GM12872 (cell line): ENCODE measurements around the gene XIRP1.

Source experiments
- TF ChIP-seq, protein P1 (sequence below): IDR thresholded peaks from 3 replicates; pipeline ENCODE4 v1.5.1; 2011; ENCODE audit warnings: low read depth, mild to moderate bottlenecking, low read length, moderate library complexity; ENCODE audit not compliant: insufficient read depth

The XIRP1 gene

DNA sequence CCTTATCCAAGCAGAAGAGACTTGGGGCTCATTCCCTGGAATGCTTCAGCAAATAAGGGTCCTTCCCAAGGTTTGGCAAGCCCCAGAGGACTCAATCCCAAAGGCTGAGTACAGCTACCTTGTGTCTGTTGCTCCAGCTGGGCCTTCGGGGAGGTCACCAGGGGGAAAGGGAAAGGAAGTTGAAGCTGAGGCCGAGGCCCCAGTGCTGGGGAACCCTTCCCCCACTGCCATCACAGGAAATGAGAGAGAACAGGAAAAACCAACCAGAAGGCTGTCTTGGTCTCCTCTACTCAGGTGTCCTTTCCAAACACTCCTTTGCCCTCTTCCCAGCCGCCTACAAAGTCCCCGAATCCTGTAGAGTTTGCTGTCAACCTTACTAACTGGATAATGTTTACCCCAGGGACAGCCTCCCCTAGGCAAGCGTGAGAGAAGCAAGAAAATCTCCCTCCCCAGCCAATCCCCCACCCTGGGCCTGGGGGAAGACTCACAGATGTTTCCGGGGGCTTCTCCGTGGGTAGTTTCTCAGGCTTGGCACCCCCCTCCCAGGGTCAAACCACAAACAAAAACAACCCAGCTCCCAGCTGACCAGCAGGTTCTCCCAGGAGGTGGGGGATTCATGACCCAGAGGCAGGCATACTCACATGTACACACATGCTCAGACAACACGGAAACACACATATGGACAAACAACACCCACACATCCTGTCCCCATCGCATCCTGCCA, 44.5 kb downstream of the XIRP1 start:
- TF ChIP-seq, protein P1, sequence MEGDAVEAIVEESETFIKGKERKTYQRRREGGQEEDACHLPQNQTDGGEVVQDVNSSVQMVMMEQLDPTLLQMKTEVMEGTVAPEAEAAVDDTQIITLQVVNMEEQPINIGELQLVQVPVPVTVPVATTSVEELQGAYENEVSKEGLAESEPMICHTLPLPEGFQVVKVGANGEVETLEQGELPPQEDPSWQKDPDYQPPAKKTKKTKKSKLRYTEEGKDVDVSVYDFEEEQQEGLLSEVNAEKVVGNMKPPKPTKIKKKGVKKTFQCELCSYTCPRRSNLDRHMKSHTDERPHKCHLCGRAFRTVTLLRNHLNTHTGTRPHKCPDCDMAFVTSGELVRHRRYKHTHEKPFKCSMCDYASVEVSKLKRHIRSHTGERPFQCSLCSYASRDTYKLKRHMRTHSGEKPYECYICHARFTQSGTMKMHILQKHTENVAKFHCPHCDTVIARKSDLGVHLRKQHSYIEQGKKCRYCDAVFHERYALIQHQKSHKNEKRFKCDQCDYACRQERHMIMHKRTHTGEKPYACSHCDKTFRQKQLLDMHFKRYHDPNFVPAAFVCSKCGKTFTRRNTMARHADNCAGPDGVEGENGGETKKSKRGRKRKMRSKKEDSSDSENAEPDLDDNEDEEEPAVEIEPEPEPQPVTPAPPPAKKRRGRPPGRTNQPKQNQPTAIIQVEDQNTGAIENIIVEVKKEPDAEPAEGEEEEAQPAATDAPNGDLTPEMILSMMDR: no peak

GRCh38 chr3:39146611-39147591, 45.5 kb downstream of the XIRP1 start:
- TF ChIP-seq, protein P1: no peak

- TF ChIP-seq, protein P1: 0 out of 3 replicates have a peak, but pooled peaks have one; percentile 8
These were observed 46.3 kb downstream of the XIRP1 start for GRCh38 chr3:39146083-39146501.

DNA sequence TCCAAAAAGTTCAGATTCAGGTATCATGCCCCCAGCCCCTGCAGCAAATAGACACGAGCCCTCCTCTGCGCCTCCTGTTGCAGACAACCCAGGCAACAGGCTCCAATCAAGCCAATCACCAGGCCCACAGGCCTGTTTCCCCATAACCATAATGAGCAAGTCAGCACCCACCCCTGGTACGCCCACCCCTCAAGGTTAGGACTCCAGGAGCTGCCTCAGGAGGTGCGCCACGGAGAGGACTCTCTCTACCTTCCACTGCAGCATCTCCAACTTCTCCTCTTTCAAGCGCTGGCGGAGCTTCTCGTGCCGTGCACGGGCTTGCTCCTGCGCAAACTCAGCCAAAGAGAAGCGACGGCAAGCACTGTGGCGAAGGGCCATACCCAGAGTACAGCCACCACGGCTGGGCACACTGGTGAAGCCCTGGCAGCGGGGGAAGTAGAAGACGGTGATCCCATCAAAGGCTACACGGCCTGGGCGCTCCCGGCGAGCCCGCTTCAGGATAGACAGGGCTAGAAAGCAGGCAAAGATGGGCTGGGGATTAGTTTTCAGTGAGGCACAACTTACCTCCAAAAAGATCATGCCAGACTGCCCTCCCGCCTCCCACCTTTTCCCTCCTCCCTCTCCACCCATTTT, 47.5 kb downstream of the XIRP1 start:
- TF ChIP-seq, protein P1: no peak

DNA sequence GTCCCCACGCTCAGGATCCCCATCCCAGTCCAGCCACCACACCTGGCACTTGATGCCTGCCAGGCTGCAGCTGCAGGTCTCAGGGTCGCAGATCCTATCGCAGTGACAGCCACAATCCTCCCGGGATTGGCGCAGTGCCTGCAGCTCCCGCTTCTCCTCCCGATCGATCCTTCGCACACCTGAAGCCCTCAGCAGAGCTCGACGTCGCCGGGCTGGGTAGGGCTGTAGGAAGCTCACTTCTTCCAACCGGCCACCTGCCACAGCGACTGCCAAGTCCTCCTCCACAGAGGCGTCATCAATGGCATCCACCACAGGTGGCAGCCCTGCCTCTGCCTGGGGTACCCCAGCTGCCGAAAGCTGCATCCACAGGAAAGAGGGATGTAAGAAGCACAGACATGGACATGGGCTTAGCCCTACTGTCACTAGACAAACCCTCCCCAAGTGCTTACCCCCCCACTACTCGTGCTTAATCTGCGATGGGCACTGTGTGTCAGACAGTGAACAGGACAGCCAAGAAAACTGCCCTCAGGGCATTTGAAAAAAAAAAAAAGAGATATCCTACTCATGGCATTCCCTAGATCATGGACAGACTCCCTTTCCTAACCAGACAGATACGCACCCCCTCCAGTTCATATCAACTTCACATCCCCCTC, 48.2 kb downstream of the XIRP1 start:
- TF ChIP-seq, protein P1: no peak

DNA sequence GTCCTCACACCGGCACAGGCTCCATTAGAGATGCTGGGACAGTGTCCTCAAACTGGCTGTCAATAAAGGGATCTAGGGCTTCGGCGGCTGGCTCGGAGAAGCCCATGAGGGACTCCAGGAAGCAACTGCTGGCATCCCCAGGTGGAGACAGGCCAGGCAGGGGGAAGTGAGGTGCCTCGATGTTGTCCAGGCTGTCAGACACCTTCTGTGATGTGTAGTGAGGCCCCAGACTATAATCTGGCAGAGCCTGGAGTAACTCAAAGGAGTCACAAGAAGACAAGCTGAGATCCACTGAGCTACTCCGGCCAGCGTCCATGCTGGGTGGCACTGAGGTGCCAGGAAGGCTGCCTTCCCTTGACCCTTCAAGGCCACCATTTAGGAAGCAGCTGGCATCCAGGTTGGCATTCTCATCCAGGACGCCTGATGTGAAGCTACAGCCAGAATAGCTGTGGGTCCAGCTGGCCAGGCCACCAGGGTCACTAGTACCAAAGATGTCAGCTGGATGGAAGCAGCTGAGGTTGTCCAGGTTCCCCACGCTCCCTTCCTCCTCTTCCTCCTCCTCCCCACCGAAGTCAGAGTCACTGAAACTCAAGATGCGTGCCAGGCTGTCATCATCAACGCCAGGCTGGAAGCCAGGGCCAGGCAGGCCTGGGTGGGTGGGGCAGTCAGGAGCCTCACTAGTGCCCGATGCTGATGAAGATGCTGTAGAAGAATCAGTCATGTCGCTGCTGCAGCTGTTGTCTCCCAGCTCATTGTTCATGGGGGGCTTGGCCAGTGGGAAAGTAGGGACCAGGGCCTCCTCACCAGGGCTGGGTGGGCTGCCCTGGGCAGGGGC, 49.1 kb downstream of the XIRP1 start:
- TF ChIP-seq, protein P1: no peak
